AG10803 (cell line): Measurements from ENCODE around the gene CDC25C.
A peak's percentile ranks its signal among the peaks of the same experiment; 100 is the strongest.

Experiments
- DNase-seq: peaks from one replicate; pipeline ENCODE4 v3.0.0; 2010; ENCODE audit warnings: low read depth
- H3K4me3 ChIP-seq: 2 replicates; pipeline ENCODE4 v1.5.1; 2011; ENCODE audit warnings: mild to moderate bottlenecking, low read length, control low read depth
- TF ChIP-seq, protein P1 (sequence below): conservative IDR thresholded peaks from 2 replicates; pipeline ENCODE4 v1.5.1; 2011; ENCODE audit warnings: mild to moderate bottlenecking, low read length, control low read depth, inconsistent platforms

Gene CDC25C

DNA sequence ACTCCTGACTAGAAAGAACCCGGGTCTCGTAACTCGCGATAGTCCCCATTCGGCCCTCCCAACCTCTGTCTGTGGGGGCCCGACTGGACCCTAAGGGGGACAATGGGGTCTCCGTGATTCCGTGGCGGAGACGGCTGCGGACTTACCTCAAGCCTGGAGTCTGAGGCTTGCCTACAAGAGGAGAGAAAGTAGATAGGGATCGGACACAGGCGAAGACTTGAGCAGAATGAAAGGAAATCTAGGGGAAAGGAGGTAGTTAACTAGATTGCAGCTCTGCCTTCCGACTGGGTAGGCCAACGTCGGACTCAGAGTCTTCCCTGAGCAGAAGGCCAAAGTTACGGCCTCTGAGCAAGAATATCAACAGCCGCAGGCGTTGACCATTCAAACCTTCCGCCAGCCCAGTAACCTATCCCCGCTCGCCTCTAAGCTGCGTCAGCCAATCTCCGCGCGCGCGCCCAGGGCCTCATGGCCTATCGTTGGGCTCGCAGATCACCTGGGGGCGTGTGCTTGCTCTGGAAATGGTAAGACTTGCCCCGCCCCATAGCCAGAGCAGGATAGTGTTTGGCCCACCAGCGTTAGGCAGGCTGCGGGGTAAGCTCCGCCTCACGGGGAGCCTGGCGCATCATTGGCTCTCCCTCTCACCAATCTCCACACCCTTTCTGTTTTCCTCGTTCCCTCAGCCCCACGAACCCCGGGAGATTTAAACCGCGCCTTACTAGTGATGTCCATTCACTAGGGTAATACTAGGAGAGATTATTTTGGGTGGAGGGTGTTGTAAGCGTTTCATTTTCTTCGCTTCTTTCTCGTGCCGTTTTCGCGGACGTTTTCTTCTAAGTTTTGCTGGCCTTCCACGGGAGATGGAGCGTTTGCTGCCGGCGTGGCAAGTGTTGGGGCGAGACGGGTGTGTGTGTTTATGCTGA, at the start of gene CDC25C:
Gene CDC25C, minus strand, starts transcription at position 356 of the 920 bp plus-strand sequence. CDS start 624 bp downstream, outside the sequence.
- TF ChIP-seq, protein P1, sequence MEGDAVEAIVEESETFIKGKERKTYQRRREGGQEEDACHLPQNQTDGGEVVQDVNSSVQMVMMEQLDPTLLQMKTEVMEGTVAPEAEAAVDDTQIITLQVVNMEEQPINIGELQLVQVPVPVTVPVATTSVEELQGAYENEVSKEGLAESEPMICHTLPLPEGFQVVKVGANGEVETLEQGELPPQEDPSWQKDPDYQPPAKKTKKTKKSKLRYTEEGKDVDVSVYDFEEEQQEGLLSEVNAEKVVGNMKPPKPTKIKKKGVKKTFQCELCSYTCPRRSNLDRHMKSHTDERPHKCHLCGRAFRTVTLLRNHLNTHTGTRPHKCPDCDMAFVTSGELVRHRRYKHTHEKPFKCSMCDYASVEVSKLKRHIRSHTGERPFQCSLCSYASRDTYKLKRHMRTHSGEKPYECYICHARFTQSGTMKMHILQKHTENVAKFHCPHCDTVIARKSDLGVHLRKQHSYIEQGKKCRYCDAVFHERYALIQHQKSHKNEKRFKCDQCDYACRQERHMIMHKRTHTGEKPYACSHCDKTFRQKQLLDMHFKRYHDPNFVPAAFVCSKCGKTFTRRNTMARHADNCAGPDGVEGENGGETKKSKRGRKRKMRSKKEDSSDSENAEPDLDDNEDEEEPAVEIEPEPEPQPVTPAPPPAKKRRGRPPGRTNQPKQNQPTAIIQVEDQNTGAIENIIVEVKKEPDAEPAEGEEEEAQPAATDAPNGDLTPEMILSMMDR = no peak
- peak within 1 kb of the TSS; percentile 87 for H3K4me3 ChIP-seq
- peak; percentile 99 for DNase-seq

DNA sequence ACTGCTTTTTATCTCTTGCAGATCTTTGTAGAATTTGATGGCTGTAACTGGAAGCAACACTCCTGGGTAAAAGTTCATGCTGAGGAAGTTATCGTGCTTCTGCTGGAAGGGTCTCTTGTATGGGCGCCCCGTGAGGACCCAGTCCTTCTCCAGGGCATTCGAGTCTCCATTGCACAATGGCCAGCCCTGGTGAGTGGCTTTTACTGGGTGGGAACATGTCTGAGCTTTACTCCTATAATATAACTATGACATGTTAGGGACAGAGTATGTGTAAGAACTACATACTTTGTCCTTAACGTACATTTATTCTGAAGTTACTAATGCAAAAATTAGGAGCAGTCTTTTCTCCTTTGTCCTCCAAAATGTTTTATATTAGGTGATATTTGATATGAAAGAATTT, 41.0 kb upstream of the CDC25C start:
- H3K4me3 ChIP-seq = no peak overlapping the region
- no peak for DNase-seq
- TF ChIP-seq, protein P1 = no peak

DNA sequence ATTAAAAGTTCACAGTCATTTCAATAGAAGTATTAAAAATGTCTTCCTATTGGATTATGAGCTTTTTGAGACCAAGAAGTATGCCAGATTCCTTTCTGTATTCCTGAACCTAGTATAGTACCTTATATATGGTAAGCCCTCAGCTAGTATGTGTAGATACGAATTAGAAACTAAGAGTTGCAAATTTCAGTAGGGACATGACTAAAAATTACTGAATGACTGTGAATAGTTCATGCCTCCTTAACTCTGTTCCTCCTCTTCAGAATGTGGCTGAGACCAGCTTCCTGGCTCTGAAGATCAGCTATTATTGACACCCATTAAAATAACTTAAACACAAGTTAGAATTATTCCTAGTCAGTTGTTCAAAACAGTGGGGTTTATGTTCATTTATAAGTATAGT, 40.6 kb upstream of the CDC25C start:
- no peak for DNase-seq
- TF ChIP-seq, protein P1 = no peak
- H3K4me3 ChIP-seq = no peak overlapping the region

DNA sequence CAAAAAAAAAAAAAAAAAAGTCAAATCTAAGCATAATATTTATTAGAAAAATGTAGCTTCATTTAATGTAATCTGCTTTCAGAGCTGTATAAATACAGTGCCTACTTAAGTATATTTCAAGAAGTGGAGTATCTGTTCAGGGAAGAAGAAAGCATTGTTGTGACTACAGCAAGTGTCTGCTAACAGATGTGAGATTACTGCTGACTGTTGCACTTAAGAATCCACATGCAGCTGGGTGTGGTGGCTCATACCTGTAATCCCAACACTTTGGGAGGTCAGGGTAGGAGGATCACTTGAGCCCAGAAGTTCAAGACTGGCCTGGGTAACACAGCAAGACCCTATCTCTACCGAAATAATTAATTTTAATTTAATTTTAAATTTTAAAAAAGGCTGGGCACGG, 39.9 kb upstream of the CDC25C start:
- DNase-seq = no peak
- TF ChIP-seq, protein P1 = no peak

DNA sequence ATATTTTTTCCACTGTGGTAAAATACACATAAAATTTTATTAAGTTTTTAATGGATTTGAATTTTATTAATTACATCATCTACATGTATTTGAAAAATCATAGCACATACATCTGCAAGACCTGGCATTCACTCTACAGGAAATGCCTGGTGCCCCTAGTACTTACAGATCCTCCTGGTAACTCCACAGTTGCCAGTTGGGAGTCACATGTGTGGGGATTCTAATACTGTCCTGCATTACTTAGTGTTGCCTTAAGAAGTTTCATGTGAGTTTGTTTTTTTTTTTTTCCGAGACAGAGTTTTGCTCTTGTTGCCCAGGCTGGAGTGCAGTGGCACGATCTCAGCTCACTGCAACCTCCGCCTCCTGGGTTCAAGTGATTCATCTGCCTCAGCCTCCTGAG, 38.9 kb upstream of the CDC25C start:
- DNase-seq = peak; percentile 54
- H3K4me3 ChIP-seq = no peak overlapping the region
- TF ChIP-seq, protein P1 = no peak

More for the DNA sequence above, 39.9 kb upstream of the CDC25C start:
- H3K4me3 ChIP-seq = no peak overlapping the region

DNA sequence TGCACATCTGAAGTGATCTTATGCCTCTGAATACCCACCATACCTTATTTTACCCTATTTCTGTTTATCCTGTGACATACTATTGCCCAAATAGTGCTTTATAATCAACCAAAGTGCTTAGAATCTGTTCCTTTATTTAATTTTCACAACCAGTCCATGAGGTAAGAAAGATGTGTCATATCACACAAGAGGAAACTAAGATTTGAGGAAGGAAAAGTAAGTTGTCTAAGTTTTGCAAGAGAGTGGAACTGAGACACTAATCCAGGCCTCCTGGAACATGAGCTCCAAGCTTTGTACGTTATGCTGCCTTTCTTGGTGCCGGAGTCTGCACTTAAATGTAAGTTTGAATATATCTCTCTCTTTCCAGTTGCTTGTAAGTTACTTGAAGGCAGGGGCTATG, 38.1 kb upstream of the CDC25C start:
- no peak overlapping the region for H3K4me3 ChIP-seq
- TF ChIP-seq, protein P1 = no peak
- no peak for DNase-seq

DNA sequence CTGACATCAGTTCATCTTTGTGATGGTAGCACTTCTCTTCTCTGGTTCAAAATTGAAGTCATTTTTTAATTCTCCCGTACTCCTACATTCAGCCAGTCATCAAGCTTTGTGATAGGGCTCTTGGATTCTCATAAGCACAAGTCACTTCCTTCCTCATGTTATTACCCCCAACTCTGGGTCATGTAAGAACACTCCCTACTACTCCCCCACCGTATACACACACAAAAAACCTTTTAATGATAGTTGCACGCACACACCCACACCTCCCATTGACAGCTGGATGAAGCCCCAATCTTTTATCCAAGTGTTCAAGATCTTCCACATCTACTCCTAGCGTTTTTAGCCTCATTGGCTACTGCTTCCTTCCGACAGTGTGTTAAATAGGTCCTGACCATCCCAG, 37.7 kb upstream of the CDC25C start:
- no peak overlapping the region for H3K4me3 ChIP-seq
- no peak for DNase-seq
- TF ChIP-seq, protein P1 = no peak
